HG02798 (cell line): ENCODE results near the gene METTL25B.
"Not testable (repeated sequence)": the region's sequence is repeated elsewhere in the genome, so short reads cannot be mapped to it uniquely, and the experiment has no call there.

Experiments
- ATAC-seq: cut with Tn5 transposase; IDR thresholded peaks from one replicate; pipeline ENCODE4 v1.9.1; 2021; ENCODE audit warnings: mild to moderate bottlenecking; ENCODE audit not compliant: unreplicated experiment, poor library complexity

The METTL25B gene

DNA sequence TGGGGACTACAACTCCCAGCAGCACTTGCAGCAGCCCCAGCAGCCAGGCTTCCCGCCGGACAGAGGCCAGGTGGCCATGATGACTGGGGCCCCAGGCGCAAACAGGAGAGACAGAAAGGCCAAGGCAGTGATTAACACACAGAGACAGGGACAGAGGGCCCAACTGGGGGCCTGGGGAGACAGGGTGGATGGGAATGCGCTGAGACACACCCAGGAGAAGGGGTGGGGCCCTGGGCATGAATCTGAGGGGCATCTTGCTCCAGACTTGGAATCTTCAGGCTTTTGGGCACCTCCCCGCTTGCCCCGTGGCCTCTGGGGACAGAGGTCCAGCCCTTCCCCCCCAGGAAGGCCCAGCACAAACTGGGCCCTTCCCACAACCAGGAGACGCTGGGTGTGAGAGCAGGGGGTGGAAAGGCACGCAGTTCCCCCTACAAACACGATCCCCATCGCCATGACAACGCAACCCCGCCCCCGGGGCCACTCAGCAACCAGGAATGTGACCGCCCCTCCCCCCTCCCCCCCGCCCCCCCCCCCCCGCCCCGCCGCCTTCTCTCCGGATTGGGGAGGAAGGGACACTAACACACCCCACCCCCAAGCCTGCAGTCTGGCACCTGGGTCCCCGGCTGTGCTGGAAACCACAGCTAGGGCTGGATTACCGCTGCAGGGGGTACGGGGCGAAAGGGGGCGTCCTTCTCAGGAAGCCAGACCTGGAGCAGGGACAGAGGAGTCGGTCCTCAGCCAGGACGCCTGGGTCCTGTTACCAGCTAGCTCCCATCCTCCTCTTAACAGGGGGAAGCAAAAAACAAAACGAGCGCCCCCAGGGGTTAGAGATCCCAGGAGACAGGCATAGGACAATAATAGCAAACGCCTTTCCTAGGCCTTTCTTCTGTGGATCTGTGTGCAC is 18.7 kb downstream of the METTL25B start:
- peak; percentile 24 for ATAC-seq

DNA sequence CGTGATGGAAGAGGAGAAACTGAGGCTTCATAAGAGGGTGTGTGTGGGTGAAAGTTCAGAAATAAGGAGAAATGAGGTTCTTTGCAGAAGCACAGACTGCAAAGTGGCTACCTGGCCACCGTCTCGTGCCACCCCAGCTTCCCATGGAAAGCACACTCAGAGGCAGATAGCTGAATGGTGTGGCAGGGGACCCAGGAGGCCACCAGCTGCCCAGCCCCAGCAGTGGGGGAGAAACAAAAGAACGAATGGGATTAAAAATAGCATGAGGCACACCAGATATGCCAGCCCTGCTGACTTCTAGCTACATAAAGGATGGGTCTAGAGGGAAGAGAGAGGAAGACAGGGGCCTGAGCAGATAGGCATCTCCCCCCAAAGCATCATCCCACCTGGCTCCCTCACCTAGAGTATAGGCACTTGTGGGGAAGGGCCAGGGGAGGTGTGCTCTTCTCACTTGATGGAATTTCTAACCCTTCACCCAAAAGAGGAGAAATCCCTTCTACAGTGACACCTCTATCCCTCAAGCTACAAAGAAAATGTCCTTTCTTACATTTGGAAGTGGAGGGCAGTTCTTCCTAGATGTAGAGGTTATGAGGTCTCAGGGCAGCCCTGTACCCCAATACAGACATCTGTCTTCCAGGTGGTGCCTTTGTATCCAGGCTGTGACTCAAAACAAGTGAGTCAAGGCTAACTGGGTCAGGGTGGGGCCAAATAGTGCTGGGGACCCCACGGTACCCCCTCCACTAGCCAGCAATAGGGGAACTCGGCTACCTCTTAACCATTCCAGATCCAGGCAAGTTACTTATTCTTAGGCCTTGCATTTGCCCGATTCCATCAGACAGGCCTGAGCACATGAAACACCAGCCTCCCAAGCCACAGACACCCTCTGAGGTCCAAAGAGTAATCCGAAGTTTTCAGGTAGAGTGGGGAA is 19.7 kb downstream of the METTL25B start:
- ATAC-seq = no peak

DNA sequence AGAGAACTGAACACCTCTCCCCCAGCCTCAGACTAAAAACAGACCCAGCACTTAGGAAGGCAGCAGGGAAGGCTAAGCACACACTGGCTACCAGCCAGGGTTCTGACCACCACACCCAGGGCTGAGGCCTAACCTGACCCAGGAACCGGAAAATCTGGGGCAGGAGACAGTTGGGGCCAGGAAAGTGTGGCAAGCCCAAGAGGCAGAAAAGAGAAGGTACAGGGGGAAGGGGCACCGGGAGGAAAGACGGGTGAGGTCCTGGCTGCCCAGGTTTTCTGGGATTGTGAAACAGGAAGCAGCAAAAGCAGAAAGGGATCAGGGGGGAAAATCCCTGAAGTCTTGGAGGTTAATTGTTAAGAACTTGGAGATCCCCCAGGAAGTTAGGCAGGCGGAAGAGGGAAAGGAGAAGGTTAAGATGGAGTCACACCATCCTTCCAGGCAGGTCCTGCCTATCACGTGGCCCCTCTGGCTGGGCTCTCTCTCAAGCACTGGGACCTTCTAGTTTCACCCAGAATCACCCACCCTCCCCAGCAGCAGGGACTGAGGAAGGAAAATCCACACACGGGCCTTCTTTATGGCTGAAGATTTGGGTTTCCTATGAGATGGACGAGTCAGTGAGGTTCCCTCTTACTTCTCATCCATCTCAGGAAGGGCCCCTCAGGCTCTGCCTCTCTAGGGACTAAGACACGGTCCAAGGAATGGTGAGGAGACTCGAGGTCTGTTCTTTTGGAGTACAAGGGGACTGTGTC is 20.6 kb downstream of the METTL25B start:
- ATAC-seq = no peak

DNA sequence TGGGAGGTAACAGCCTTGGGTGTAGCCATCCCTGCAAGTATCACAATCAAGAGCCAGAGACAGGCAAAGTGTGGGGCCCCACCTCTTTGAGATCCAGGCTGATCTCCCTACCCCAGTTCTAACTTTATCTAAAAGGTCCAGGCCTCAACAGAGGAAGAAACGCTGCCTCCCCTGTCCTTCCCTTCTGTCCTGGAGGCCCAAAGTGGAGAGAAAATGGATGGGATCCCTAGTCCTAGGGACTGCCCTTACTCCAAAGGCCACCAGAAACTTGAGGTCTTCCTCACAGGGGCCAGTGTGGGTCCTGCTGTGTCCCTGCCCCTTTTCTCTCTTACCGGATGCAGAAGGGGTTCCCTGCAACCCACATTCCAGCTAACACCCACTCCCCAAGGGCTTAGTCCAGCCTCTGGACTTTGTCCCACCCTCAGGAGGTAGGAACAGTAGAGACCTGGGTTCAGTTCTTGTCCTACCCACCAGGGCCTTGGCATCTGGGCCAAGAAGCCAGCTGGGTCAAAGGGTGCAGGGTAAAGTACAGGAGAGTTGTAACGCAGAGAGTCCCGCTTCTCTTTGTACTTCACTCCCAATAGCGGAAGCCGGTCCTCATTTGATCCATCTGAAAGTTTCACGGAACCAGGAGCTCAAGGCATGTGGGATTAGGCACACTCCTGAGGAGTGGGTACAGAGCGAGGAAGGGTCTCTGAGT is 21.3 kb downstream of the METTL25B start:
- no peak for ATAC-seq

DNA sequence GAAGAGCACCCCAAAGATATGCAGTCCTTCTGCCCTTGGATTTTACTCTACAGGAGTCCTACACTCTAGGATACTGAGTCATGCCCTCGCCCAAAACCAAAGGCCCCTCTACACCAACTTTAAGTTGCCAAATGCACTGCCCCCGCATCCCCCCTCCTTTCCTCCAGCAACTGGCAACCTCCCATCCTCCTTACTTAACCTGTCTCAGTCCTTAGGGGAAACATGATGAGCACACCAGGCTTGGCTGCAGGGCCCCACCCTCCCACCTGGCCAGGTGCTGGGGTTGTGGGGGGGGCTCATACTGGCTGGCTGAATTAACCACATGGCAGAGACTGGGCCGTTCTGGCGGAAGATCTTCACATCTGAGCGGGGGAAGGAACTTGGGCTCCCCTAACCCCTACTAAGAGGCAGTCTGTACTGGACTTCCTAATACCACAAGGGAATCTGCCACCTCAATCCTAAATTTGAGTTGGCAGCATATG is 22.0 kb downstream of the METTL25B start:
- ATAC-seq = no peak

DNA sequence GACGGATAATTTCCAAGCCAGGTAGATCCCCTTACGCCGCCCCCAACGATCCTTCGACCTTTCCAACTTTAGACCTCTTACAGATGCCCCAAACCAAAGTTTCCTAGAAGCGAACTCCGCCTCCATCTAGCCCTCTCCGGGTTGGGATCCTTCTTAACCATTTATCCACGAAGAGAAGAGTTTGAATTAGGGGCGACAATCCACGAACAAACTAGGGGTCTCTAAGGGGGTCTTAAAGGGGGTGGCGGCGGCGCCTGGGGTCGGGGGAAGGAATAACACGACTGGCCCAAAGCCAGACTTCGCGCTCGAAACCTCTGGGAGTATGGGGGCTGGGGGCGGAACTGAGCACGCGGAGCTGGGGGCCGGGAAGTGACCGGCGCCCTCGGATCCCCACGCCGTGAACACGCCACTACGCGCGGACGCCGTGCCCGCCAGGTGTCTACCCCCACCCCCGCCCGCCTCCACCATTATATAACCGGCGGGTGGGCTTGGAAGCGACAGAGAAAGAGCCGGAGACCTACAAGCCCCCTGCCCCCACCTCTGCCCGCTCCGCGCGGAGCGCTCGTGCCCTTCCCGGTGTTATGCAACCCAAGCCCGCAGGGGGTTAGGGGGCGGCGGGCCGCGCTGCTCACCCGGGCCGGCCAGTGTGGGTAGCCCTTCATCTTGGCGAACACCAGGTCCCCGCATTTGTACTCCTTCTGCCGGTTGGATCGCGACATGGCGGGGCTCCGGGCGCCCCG is 22.6 kb downstream of the METTL25B start:
- ATAC-seq = peak; percentile 16

DNA sequence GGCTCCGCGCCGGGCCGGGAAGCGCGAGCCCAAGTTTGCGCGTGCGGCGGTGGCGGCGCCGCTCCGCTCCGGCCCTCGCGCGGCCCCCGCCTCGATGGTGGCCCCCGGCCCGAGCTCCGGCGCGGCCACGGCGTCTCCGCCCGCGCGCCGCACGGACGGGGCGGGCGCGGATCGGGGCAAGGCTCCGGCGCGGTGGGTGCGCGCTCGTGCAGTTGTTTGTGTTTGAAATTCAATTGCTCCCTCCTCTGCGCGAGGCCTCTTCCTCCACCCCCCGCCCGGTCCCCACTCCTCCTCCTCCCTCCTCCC is 23.1 kb downstream of the METTL25B start, which contains the start of gene HDGF:
Gene HDGF (minus strand): TSS at position 225 of the 306 bp plus-strand sequence. CDS start 246 bp downstream, outside the sequence.
- no peak for ATAC-seq

DNA sequence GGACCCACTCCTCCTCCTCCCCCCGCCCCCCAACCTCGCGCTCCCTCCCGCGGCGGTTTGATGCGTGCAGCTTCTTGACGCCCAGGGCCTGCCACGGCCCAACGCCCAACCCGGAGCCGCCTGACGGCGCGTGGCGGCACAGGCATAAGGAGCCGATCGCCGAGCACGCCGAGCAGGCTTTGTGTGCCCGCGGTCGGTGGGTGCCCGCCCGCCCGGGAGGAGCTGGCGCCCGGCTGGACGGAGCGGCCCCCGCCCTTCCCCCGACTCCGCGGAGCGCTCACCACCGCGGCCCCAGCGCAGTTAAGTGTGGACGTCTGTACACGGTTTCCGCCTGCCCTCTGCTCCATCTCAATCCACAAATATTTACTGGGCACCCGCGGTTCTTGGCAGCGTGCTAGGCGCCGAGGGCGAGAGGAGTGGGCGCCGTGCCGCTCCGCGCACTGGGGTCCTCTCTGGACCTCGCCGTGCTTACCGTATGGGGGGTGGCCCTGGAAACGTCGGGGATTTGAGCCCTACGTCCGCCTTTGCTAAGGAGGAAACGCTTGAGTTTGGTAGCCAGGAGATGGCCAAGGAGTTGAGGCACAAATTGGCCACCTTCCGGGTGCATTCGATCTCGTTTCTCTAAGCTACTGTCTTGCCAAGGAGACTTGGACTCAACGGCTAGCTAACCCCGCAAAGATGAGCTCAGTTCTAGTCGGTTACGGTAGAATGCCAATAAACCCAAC is 23.6 kb downstream of the METTL25B start:
- peak; percentile 81 for ATAC-seq

DNA sequence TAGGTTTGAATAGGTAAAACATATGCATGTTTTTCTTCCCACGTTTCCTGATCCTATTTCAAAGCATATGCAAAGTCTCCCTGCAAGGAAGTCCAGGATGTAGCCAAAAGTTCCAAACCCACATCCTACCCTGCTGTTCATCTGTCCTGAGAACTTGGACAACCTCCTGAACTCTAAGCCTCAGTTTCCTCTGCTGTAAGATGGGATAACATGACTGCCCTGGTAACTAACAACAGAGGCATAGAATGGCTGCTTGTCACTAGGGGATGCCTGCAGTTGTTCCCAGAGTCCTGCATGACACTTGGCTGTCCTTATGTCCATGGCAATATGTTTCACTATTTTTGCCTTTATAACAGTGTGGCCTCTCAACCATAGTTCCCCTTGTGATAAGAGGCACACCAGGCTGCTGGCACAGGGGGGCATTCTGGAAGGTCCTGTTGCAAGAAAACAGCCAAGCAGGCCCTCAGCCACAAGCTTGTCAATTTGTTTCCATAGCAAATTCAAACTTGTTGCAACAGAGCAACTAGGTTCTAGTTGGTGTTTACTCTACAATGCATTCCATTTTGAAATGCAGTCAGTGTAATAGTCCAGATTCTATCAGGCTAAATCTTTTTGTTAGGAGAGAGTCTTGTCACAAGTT is 24.7 kb downstream of the METTL25B start:
- ATAC-seq = no peak

DNA sequence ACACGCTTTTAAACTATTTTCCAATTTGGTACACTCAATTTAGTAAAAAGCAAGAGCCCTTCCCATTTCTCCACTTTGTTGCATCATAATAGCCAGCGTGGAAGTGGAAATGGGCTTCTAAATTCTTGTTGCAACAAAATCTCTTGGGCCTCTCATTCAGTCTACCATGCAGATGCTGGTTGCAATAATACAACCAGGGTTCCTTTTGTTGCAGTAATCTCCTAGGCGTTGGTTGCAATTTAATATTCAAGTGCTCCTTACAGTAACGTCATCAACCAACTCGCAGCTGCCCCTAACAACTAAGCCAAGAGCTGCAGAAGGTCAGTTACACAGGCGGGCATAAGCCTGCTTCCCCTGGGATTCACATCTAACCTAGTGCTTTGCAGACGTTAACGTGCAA is 25.9 kb downstream of the METTL25B start:
- ATAC-seq = no peak

DNA sequence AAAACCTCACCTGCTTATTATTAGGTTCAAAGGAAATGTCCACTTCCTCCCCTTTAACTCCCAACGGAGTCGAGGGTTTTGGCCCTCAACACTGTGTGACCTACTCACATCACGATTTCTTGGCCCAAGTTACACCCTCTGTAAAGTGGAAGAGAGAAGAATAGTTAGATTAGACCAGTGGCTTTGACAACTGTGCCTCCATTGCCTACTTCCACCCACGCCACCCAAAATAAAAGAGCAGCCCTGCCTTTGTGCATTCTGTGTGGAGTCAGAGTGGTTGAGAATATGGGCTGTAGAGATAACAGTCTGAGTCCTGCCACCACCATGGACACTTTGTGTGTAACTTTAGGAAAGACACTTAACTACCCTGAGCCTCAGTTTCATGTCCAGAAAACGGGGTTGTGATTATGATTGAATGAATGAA is 27.3 kb downstream of the METTL25B start:
- ATAC-seq = no peak

DNA sequence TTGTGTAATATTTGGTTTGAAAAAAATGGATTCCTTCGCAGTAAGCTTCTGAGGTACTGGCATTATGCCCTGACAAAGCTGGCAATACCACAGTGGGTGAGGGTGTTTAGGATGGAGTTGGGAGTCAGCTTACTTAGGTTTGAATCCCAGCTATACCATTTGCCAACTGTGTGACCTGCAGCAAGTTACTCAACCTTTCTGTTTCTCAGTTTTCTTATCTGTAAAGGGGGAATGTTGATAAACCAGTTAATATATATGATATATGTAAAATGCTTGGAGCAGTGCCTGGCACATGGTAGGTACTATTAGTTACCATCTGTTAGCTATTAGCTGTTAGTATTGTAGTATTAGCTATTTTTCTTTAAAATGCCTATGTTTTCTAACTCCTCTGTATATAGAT is 28.1 kb downstream of the METTL25B start:
- no peak for ATAC-seq

DNA sequence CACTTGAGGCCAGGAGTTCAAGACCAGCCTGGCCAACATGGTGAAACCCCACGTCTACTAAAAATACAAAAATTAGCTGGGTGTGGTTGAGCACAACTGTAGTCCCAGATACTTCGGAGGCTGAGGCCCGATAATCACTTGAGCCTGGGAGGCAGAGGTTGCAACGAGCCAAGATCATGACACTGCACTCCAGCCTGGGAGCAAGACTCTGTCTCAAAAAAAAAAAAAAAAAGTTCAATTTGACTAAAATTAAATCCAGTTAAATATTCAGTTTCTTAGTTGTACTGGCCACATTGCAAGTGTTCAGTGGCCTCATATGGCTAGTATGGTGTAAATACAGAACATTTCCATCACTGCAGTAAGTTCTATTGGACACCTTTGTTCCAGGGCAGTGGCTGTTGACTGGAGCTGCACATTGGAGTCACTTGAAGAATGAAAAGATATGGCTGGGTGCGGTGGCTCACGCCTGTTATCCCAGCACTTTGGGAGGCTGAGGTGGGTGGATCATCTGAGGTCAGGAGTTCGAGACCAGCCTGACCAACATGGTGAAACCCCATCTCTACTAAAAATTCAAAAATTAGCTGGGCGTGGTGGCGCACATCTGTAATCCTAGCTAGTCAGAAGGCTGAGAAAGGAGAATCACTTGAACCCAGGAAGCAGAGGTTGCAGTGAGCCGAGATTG is 29.4 kb downstream of the METTL25B start:
- ATAC-seq = not testable (repeated sequence)

DNA sequence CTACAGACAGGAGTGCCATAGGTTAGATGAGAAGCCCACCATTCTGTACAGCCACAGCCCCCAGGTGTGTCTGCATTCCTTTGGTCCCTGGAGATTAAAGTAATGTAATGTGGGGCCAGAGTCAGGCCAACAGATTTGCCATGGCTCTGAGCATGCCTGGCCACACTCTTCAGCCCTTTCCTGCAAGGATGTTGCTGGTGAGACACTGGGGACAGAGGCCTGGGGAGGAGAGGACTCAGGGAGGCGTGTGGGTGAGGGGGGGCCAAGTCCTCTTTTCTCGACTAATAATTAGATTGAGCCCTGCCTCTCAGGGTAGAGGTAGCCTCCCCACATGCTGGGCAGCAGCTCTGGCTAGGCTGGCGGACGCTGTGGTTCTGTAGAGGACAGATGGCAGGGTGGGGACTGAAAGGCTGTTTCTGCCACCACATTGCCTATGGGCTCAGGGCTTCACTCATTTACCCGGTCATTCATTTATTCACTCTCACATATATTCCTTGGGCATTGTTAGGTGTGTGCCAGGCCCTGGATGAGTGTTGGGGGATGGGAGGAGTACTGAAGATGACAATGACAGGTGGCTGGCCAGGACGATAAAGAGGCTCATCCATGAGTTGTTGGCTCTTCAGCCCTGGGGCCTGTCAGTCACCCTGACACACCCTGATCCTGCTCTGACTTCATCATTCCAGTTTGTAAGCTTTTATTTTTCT is 32.0 kb downstream of the METTL25B start:
- no peak for ATAC-seq

DNA sequence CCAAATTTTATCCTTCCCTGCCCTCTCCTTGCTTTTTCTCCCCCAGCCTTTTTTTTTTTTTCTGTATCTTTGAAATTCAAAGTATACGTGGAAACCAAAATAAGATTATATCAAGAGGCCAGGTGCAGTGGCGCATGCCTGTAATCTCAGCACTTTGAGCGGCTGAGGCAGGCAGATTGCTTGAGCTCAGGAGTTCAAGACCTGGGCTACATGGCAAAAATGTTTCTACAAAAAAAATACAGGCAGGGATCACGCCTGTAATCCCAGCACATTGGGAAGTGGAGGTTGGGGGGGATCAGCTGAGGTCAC is 32.5 kb downstream of the METTL25B start:
- no peak for ATAC-seq

DNA sequence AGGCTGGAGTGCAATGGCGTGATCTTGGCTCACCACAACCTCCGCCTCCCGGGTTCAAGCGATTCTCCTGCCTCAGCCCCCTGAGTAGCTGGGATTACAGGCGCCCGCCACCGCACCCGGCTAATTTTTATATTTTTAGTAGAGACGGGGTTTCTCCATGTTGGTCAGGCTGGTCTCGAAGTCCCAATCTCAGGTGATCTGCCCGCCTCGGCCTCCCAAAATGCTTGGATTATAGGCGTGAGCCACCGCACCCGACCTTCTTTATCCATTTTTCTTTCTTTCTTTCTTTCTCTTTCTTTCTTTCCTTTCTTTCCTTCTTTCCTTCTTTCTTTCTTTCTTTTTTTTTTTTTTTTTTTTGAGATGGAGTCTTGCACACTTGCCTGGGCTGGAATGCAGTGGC is 36.9 kb downstream of the METTL25B start:
- ATAC-seq = not testable (repeated sequence)

DNA sequence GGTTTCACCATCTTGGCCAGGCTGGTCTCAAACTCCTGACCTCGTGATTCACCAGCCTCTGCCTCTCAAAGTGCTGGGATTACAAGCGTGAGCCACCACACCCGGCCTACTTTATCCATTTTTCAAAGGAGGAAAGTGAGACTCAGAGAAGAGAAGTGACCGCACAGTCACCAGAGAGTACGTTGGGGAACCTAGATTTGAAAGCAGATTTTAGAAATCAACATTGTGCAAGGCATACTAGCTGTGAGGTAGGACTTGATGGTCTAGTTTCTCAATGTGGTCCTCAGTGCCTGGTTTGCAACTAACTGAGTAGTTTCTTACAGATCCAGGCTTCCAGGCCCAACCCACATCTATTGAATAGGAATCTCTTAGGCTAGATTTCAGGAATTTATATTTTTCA is 37.4 kb downstream of the METTL25B start:
- no peak for ATAC-seq
